Mesothelial cell of epicardium (in vitro differentiated cells): ENCODE data around the gene NR1I2. TPM values are rescaled to one million over a fixed set of nuclear protein-coding genes. Genes with fewer than 3 reads are reported as not detected.

Source experiments
- DNase-seq, 2 experiments: peaks; one replicate each; pipeline ENCODE4 v3.0.0; 2021; ENCODE audit warnings: low spot score in 2 of 2; ENCODE audit not compliant: unreplicated experiment in 2 of 2
- H3K27ac Mint-ChIP-seq: 2 replicates; pipeline ENCODE4 v1.8.0; 2021; ENCODE audit warnings: mixed read lengths
- H3K27me3 Mint-ChIP-seq: 2 replicates; pipeline ENCODE4 v1.8.0; 2021; ENCODE audit warnings: low read depth, mixed read lengths
- H3K36me3 Mint-ChIP-seq: 2 replicates; pipeline ENCODE4 v1.8.0; 2021; ENCODE audit warnings: mixed read lengths
- H3K4me1 Mint-ChIP-seq: 2 replicates; pipeline ENCODE4 v1.8.0; 2021; ENCODE audit warnings: mixed read lengths
- H3K4me3 Mint-ChIP-seq: 2 replicates; pipeline ENCODE4 v1.8.0; 2021; ENCODE audit warnings: mild to moderate bottlenecking, moderate library complexity, mixed read lengths
- H3K9me3 Mint-ChIP-seq: 2 replicates; pipeline ENCODE4 v1.8.0; 2021; ENCODE audit warnings: mixed read lengths
- CTCF ChIP-seq: fragments of 200-600 bp; sonication (generic); IDR thresholded peaks from one replicate; pipeline ENCODE4 v1.5.0; 2021; ENCODE audit warnings: antibody characterized with exemption; ENCODE audit not compliant: unreplicated experiment
- total RNA-seq: library from RNA; stranded (reverse); gene quantifications from 3 replicates; pipeline ENCODE4 v1.2.1, GENCODE V29; 2021

The NR1I2 gene
- total RNA-seq, 1 donor from 2014 or later: 0.07 TPM

GRCh38 chr3:119818937-119819336 is 37.0 kb downstream of the NR1I2 start:
- DNase-seq: no peak
- TF ChIP-seq CTCF: no peak
- H3K9me3 Mint-ChIP-seq: no peaks in the 10 kb centered on the region
- H3K27me3 Mint-ChIP-seq: peaks cover 38% of the 10 kb centered on the region
- no peak overlapping the region for H3K4me3 Mint-ChIP-seq
- H3K4me1 Mint-ChIP-seq: peaks cover 26% of the 10 kb centered on the region
- H3K27ac Mint-ChIP-seq: no peak overlapping the region
- peaks cover 4% of the 10 kb centered on the region for H3K36me3 Mint-ChIP-seq

DNA sequence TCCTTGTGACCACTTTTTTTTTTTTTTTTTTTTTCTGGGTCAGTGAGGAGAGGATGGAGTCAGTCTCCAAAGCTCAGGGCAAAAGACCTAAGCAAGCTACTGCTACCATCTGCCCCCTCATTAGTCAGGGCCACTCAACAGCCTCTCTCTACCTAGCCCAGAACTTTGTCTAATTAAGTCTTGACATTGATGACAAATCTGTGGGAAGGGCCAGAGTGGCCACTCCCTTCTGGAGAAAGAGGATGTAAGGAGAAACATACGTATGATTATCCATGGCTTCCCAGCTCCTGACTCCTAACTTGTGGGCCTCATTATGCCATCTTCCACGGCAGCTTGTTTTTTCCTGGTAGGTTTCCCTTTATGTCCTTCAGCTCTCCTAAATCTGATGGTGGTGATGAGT is 37.9 kb downstream of the NR1I2 start:
- Mint-ChIP-seq H3K27ac (no peak overlapping the region), H3K9me3 (no peaks in the 10 kb centered on the region), H3K27me3 (peaks cover 30% of the 10 kb centered on the region), H3K4me1 (peaks cover 26% of the 10 kb centered on the region), H3K36me3 (peaks cover 7% of the 10 kb centered on the region), H3K4me3 (no peak overlapping the region)
- no peak for TF ChIP-seq CTCF
- no peak for DNase-seq

DNA sequence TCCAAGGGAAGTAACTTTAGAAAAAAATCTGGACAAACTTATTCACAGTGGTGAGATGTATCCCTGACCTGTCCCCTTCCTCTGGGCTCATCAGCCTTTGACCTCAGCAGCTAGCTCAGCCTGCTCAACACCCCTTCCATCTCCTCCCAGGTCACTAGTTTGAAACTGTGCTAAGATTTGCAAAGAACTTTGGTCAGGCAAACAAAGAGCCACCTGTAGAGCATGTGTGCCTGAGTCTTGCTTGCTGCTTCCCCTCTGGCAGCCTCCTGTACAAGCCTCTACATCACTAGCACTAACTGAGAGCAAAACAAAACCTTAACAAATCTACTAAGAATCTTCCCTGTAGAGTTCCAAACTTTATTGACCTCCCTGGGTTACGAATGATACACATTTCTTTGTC is 43.9 kb downstream of the NR1I2 start:
- H3K36me3 Mint-ChIP-seq: peaks cover 14% of the 10 kb centered on the region
- TF ChIP-seq CTCF: no peak
- no peak for DNase-seq
- H3K4me3 Mint-ChIP-seq: no peak overlapping the region
- H3K9me3 Mint-ChIP-seq: no peaks in the 10 kb centered on the region
- no peak overlapping the region for H3K27ac Mint-ChIP-seq
- H3K27me3 Mint-ChIP-seq: no peaks in the 10 kb centered on the region
- peaks cover 5% of the 10 kb centered on the region for H3K4me1 Mint-ChIP-seq

- Mint-ChIP-seq H3K4me1 (peaks cover 3% of the 10 kb centered on the region), H3K27me3 (no peaks in the 10 kb centered on the region), H3K27ac (no peak overlapping the region), H3K4me3 (no peak overlapping the region), H3K36me3 (peaks cover 14% of the 10 kb centered on the region), H3K9me3 (no peaks in the 10 kb centered on the region)
- TF ChIP-seq CTCF: no peak
- DNase-seq: no peak
Measured at GRCh38 chr3:119826711-119827608, 45.1 kb downstream of the NR1I2 start.

DNA sequence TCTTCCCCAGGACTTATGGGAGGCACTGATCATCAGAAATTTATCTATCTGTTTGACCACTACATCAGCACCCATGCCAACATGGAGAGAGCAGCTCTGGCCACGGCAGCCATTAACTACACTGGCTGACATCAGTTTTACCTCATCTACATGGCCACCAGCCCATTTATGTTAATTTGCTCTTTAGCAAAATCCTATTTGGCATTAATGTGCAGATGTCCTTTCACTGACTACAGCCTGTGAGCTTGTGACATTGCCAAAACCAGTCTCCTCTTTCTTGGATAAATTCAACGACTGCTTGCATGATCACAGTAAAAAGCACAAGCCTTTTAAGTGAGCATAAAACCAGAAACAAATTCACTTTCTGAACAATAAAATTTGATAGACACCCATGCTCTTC is 47.5 kb downstream of the NR1I2 start:
- TF ChIP-seq CTCF: no peak
- Mint-ChIP-seq H3K4me1 (peaks cover 8% of the 10 kb centered on the region), H3K27me3 (no peaks in the 10 kb centered on the region), H3K4me3 (no peak overlapping the region), H3K27ac (no peak overlapping the region), H3K9me3 (no peaks in the 10 kb centered on the region), H3K36me3 (peaks cover 12% of the 10 kb centered on the region)
- DNase-seq: no peak
